ENCODE data around the gene BRK1.

BRK1 gene

DNA sequence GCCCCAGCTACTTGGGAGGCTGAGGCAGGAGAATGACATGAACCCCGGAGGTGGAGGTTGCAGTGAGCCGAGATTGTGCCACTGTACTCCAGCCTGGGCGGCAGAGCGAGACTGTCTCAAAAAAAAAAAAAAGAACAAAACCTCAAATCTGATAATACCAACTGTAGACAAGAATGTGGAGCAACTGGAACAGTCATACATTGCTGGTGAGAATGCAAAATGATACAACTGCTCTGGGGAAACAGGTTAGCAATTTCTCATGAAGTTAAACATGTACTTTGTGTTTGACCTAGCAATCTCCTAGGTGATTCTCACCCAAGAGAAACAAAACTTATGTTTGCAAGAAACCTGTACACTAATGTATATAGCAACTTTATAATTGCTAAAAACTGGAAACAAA lies 21.7 kb downstream of the BRK1 start:
- Histone ChIP-seq H3K9me3 (ENCODE audit: control insufficient read depth in 5 of 5, low read length in 5 of 5) (no peaks in the 10 kb centered on the region), H3K36me3 (ENCODE audit: control insufficient read depth in 5 of 5, insufficient read depth in 5 of 5, low read length in 5 of 5) (no peaks in the 10 kb centered on the region), H3K4me3 (ENCODE audit: low read depth in 1 of 5, low read length in 5 of 5) (no peak overlapping the region), H3K4me1 (ENCODE audit: control insufficient read depth in 5 of 5, insufficient read depth in 5 of 5, low read length in 5 of 5) (peaks cover 0 to 7% (median 4%) of the 10 kb centered on the region in 5 donors), H3K27me3 (ENCODE audit: control insufficient read depth in 5 of 5, insufficient read depth in 4 of 5, low read length in 5 of 5) (no peaks in the 10 kb centered on the region), H3K9ac (ENCODE audit: low read length in 5 of 5) (no peak overlapping the region), H3K27ac (ENCODE audit: low read depth, low read length) (no peak overlapping the region)

DNA sequence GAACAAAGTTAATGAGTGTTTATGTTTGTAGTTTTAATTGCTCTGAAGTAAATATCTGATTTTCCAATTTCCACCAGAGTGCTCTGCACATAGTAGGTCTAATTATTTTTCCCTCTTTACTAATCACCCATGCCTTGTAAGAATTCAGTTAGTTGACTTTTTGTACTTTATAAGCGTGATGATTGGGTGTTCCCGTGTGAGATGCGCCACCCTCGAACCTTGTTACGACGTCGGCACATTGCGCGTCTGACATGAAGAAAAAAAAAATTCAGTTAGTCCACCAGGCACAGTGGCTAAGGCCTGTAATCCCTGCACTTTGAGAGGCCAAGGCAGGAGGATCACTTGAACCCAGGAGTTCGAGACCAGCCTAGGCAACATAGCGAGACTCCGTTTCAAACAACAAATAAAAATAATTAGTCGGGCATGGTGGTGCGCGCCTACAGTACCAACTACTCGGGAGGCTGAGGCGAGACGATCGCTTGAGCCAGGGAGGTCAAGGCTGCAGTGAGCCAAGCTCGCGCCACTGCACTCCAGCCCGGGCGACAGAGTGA lies 25.6 kb downstream of the BRK1 start:
- H3K9ac ChIP-seq (ENCODE audit: low read length in 5 of 5): no peak overlapping the region

DNA sequence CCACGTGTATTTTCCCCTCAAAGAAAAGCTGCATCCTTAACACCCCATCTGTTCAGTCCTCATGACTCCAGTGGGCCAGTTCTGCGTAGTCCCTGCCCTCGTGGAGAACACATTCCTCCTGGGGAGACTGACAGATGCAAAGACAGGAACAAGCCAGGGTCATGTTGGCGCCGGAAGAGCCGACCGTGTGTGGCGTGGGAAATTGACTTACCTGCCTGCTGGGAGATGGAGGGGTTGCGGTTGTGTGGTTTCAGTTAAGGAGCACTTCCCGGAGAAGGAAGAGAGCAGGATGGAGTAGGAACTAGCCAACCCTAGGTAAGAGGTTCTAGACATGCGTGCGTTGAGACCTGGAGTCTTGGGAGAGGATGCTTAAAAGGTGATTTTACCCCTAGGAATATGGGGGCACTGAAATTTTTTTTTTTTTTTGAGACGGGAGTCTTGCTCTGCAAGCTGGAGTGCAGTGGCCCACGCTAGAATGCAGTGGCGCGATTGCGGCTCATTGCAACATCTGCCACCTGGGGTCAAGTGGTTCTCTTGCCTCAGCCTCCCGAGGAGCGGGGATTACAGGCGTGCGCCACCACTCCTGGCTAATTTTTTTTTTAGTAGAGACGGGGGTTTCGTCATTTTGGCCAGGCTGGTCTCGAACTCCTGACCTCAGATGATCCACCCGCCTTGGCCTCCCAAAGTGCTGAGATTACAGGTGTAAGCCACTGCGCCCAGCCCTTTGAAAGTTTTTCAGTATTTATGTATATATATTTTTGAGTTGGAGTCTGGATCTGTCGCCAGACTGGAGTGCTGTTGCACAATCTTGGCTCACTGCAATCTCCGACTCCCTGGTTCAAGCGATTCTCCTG lies 27.5 kb downstream of the BRK1 start:
- Histone ChIP-seq H3K36me3 (ENCODE audit: control insufficient read depth in 5 of 5, insufficient read depth in 5 of 5, low read length in 5 of 5) (peaks cover 0 to 11% (median 7%) of the 10 kb centered on the region in 5 donors), H3K4me1 (ENCODE audit: control insufficient read depth in 5 of 5, insufficient read depth in 5 of 5, low read length in 5 of 5) (peaks cover 5 to 34% (median 30%) of the 10 kb centered on the region in 5 donors), H3K9me3 (ENCODE audit: control insufficient read depth in 5 of 5, low read length in 5 of 5) (no peaks in the 10 kb centered on the region), H3K4me3 (ENCODE audit: low read depth in 1 of 5, low read length in 5 of 5) (peak overlapping the region; percentile 71 to 82 (median 81)), H3K27me3 (ENCODE audit: control insufficient read depth in 5 of 5, insufficient read depth in 4 of 5, low read length in 5 of 5) (no peaks in the 10 kb centered on the region), H3K9ac (ENCODE audit: low read length in 5 of 5) (peak overlapping the region in 3 of 5 donors; percentile 16 to 53 (median 31)), H3K27ac (ENCODE audit: low read depth, low read length) (peak overlapping the region; percentile 74)

More for the DNA sequence above, 25.6 kb downstream of the BRK1 start:
- no peak overlapping the region for H3K27ac ChIP-seq (ENCODE audit: low read depth, low read length)
- H3K4me3 ChIP-seq (ENCODE audit: low read depth in 1 of 5, low read length in 5 of 5): peak overlapping the region in 3 of 5 donors; percentile 47 to 82 (median 81)
- H3K27me3 ChIP-seq (ENCODE audit: control insufficient read depth in 5 of 5, insufficient read depth in 4 of 5, low read length in 5 of 5): no peaks in the 10 kb centered on the region
- H3K36me3 ChIP-seq (ENCODE audit: control insufficient read depth in 5 of 5, insufficient read depth in 5 of 5, low read length in 5 of 5): no peaks in the 10 kb centered on the region
- H3K4me1 ChIP-seq (ENCODE audit: control insufficient read depth in 5 of 5, insufficient read depth in 5 of 5, low read length in 5 of 5): peaks cover 5 to 34% (median 27%) of the 10 kb centered on the region in 5 donors
- no peaks in the 10 kb centered on the region for H3K9me3 ChIP-seq (ENCODE audit: control insufficient read depth in 5 of 5, low read length in 5 of 5)

DNA sequence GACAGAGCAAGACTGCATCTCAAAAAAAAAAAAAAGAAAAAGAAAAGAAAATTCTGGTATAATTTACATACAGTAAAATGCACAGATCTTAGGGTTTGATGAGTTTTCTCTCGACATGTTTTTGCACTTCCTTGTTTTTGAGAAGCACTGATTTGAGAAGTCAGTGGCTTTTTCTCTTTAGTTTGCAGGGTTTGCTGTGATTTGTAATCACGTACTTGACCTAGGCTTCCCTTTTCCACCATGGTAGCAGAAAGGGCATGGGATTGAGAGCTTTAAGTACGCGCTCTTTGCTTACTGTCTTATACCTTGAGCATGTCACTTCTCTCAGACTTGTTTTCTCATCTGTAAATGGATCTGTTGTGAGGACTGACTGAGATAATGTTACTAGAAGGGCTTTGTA lies 30.2 kb downstream of the BRK1 start:
- Histone ChIP-seq H3K27ac (ENCODE audit: low read depth, low read length) (no peak overlapping the region), H3K27me3 (ENCODE audit: control insufficient read depth in 5 of 5, insufficient read depth in 4 of 5, low read length in 5 of 5) (no peaks in the 10 kb centered on the region), H3K9ac (ENCODE audit: low read length in 5 of 5) (no peak overlapping the region), H3K9me3 (ENCODE audit: control insufficient read depth in 5 of 5, low read length in 5 of 5) (no peaks in the 10 kb centered on the region), H3K36me3 (ENCODE audit: control insufficient read depth in 5 of 5, insufficient read depth in 5 of 5, low read length in 5 of 5) (peaks cover 12 to 31% (median 20%) of the 10 kb centered on the region in 5 donors), H3K4me3 (ENCODE audit: low read depth in 1 of 5, low read length in 5 of 5) (no peak overlapping the region), H3K4me1 (ENCODE audit: control insufficient read depth in 5 of 5, insufficient read depth in 5 of 5, low read length in 5 of 5) (peaks cover 5 to 34% (median 30%) of the 10 kb centered on the region in 5 donors)

DNA sequence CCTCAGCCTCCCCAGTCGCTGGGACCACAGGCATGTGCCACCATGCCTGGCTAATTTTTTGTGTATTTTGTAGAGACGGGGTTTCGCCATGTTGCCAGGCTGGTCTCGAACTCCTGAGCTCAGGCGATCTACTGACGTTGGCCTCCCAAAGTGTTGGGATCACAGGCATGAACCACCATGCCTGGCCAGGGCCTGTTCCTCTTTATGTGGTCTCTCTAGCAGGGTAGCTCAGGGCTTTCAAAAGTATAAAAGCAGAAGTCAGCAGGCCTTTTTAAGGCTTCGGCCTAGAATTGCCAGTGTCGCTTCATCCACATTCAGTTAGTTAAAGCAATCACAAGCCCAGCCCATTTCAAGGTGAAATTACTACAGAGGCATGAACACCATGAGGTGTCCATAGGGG lies 33.8 kb downstream of the BRK1 start:
- H3K36me3 ChIP-seq (ENCODE audit: control insufficient read depth in 5 of 5, insufficient read depth in 5 of 5, low read length in 5 of 5): peaks cover 12 to 55% (median 30%) of the 10 kb centered on the region in 5 donors
- H3K9ac ChIP-seq (ENCODE audit: low read length in 5 of 5): peak overlapping the region in 1 of 5 donors; percentile 24
- no peak overlapping the region for H3K27ac ChIP-seq (ENCODE audit: low read depth, low read length)
- no peaks in the 10 kb centered on the region for H3K9me3 ChIP-seq (ENCODE audit: control insufficient read depth in 5 of 5, low read length in 5 of 5)
- peaks cover 0 to 10% (median 6%) of the 10 kb centered on the region in 5 donors for H3K4me1 ChIP-seq (ENCODE audit: control insufficient read depth in 5 of 5, insufficient read depth in 5 of 5, low read length in 5 of 5)
- H3K4me3 ChIP-seq (ENCODE audit: low read depth in 1 of 5, low read length in 5 of 5): no peak overlapping the region
- no peaks in the 10 kb centered on the region for H3K27me3 ChIP-seq (ENCODE audit: control insufficient read depth in 5 of 5, insufficient read depth in 4 of 5, low read length in 5 of 5)

DNA sequence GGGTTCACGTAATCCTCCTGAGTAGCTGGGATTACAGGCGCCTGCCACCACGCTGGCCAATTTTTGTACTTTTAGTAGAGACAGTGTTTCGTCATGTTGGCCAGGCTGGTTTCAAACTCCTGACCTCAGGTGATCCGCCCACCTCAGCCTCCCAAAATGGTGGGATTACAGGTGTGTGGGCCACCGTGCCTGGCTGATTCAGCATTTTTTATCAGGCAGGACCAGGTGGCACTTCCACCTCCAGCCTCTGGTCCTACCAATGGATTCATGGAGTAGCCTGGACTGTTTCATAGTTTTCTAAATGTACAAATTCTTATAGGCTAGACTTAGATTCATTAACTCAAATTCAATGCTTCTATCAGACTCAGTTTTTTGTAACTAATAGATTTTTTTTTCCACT lies 35.5 kb downstream of the BRK1 start:
- no peaks in the 10 kb centered on the region for H3K27me3 ChIP-seq (ENCODE audit: control insufficient read depth in 5 of 5, insufficient read depth in 4 of 5, low read length in 5 of 5)
- peaks cover 0 to 3% (median 0%) of the 10 kb centered on the region in 5 donors for H3K4me1 ChIP-seq (ENCODE audit: control insufficient read depth in 5 of 5, insufficient read depth in 5 of 5, low read length in 5 of 5)
- no peak overlapping the region for H3K9ac ChIP-seq (ENCODE audit: low read length in 5 of 5)
- no peaks in the 10 kb centered on the region for H3K9me3 ChIP-seq (ENCODE audit: control insufficient read depth in 5 of 5, low read length in 5 of 5)
- no peak overlapping the region for H3K27ac ChIP-seq (ENCODE audit: low read depth, low read length)
- peaks cover 15 to 62% (median 32%) of the 10 kb centered on the region in 5 donors for H3K36me3 ChIP-seq (ENCODE audit: control insufficient read depth in 5 of 5, insufficient read depth in 5 of 5, low read length in 5 of 5)
- H3K4me3 ChIP-seq (ENCODE audit: low read depth in 1 of 5, low read length in 5 of 5): no peak overlapping the region

DNA sequence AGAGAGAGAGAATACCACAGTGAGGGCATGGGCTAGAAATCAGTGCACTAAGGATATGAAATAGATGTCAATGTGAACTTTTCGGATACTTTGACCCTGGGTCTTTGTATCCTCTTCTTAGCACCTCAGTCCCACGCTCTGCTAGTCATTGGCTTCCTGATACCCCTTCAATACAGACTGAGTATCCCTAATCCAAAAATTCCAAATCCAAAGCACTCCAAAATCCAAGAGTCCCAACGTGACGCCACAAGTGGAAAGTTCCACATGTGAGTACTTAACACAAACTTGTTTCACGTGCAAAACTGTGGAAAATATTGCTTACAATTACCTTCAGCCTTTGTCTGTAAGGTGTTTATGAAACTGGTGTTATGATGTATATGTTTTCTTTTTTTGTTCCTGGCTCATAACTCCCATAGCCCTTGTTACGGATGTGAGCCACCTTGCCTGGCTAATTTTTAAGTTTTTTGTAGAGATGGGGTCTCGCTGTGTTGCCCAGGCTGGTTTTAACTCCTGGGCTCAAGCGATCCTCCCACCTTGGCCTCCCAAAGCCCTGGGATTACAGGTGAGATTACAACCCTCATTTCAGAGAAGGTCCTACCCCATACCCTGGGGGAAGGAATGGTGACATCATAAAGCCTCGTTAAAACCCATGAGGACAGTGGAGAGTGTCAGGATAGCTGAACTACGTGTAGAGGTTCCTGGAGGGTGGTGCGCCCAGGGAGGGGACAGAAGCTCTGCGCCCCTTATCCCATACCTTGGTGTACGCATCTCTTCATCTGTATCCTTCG lies 39.1 kb downstream of the BRK1 start:
- peaks cover 11 to 46% (median 21%) of the 10 kb centered on the region in 5 donors for H3K36me3 ChIP-seq (ENCODE audit: control insufficient read depth in 5 of 5, insufficient read depth in 5 of 5, low read length in 5 of 5)

DNA sequence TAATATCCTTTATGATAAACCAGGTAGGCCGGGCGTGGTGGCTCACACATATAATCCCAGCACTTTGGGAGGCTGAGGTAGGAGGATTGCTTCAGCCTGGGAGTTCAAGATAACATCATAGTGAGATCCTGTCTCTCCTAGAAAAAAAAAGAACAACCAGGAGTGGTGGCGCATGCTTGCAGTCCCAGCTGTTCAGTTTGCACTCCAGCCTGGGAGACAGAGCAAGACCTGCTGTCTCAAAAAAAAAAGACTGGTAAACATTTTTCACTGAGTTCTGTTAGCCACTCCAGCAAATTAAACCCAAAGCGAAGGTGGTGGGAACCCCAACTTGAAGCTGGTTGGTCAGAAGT lies 39.6 kb downstream of the BRK1 start:
- H3K4me1 ChIP-seq (ENCODE audit: control insufficient read depth in 5 of 5, insufficient read depth in 5 of 5, low read length in 5 of 5): peaks cover 0 to 2% (median 2%) of the 10 kb centered on the region in 5 donors
- no peak overlapping the region for H3K9ac ChIP-seq (ENCODE audit: low read length in 5 of 5)
- no peaks in the 10 kb centered on the region for H3K27me3 ChIP-seq (ENCODE audit: control insufficient read depth in 5 of 5, insufficient read depth in 4 of 5, low read length in 5 of 5)
- H3K36me3 ChIP-seq (ENCODE audit: control insufficient read depth in 5 of 5, insufficient read depth in 5 of 5, low read length in 5 of 5): peaks cover 8 to 41% (median 15%) of the 10 kb centered on the region in 5 donors
- H3K27ac ChIP-seq (ENCODE audit: low read depth, low read length): no peak overlapping the region
- no peaks in the 10 kb centered on the region for H3K9me3 ChIP-seq (ENCODE audit: control insufficient read depth in 5 of 5, low read length in 5 of 5)
- H3K4me3 ChIP-seq (ENCODE audit: low read depth in 1 of 5, low read length in 5 of 5): no peak overlapping the region

More for the DNA sequence above, 39.1 kb downstream of the BRK1 start:
- Histone ChIP-seq H3K27ac (ENCODE audit: low read depth, low read length) (no peak overlapping the region), H3K9ac (ENCODE audit: low read length in 5 of 5) (no peak overlapping the region), H3K27me3 (ENCODE audit: control insufficient read depth in 5 of 5, insufficient read depth in 4 of 5, low read length in 5 of 5) (no peaks in the 10 kb centered on the region), H3K4me1 (ENCODE audit: control insufficient read depth in 5 of 5, insufficient read depth in 5 of 5, low read length in 5 of 5) (no peaks in the 10 kb centered on the region), H3K9me3 (ENCODE audit: control insufficient read depth in 5 of 5, low read length in 5 of 5) (no peaks in the 10 kb centered on the region), H3K4me3 (ENCODE audit: low read depth in 1 of 5, low read length in 5 of 5) (no peak overlapping the region)

DNA sequence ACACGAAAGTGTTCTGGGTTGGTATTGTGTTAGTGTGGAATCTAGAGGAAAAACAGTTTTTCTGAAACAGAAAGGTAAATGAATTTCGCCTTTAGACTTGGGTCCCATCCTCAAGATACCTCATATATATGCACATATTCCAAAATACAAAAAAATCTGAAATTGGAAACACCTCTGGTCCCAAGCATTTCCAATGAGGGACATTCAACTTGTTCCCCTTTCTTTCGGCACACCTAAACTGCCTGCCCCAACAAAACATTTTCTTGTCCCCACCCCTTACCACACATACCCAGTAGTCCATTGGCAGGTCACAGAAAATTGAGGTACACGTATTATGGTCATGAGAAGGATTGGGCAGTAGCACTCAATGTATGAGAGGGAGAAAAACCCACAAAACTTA lies 40.2 kb downstream of the BRK1 start:
- Histone ChIP-seq H3K4me3 (ENCODE audit: low read depth in 1 of 5, low read length in 5 of 5) (no peak overlapping the region), H3K4me1 (ENCODE audit: control insufficient read depth in 5 of 5, insufficient read depth in 5 of 5, low read length in 5 of 5) (peaks cover 0 to 8% (median 8%) of the 10 kb centered on the region in 5 donors), H3K9me3 (ENCODE audit: control insufficient read depth in 5 of 5, low read length in 5 of 5) (no peaks in the 10 kb centered on the region), H3K27me3 (ENCODE audit: control insufficient read depth in 5 of 5, insufficient read depth in 4 of 5, low read length in 5 of 5) (no peaks in the 10 kb centered on the region), H3K36me3 (ENCODE audit: control insufficient read depth in 5 of 5, insufficient read depth in 5 of 5, low read length in 5 of 5) (peaks cover 3 to 35% (median 12%) of the 10 kb centered on the region in 5 donors), H3K9ac (ENCODE audit: low read length in 5 of 5) (no peak overlapping the region), H3K27ac (ENCODE audit: low read depth, low read length) (no peak overlapping the region)
